HG02763 (cell line): ENCODE measurements around the gene RELN.

ENCODE experiments used
- ATAC-seq: cut with Tn5 transposase; IDR thresholded peaks from one replicate; pipeline ENCODE4 v1.9.1; 2021; ENCODE audit warnings: mild to moderate bottlenecking, moderate library complexity; ENCODE audit not compliant: unreplicated experiment

Gene RELN

DNA sequence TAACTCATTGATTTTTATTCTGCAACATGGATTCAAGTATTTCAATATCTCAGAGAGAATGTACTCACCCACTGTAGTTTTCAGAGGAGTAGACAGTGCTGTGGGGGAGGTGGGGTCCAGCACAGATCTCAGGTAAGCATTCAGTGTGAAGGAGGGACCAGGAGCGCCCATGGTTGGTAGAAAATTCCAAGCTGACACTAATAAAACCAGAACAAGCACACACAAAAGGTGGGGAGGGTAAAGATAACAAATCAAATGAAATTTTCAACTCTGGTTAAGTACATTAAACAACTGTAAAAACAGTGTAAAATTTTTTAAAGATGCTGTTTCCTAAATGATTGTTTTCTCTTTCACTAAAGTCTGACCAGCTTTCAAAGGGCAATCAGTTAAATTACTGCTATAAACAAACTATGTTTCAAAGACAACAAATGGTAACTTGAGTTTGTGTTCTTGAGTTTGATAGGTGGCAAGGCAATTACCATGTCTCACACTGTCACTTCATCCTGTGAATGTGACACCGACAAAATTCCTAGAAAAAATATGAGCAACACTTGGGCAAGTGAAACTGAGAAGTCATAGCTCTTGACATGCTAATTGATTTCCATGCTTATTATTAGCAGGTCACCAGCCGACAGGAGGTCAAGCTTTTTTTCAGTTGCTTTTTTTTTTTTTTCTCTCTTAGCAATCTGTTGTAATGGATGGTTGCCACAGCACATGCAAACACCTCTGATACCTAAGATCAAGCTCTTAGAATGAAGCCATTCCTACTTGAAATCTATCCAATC is 337.7 kb downstream of the RELN start:
- ATAC-seq = no peak

DNA sequence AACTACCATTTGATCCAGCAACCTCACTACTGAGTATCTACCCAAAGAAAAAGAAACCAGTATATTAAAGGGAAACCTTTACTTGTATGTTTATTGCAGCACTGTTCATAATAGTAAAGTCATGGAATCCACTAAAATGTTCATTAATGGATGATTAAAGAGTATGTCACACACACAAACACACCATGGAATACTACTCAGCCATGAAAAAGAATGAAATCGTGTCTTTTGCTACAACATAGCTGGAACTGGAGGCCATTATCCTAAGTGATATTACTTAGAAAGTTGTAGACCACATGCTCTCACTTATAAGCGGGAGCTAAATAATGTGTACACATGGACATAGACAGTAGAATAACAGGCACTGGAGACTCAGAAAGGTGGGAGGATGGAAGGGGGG is 340.4 kb downstream of the RELN start:
- ATAC-seq = no peak

DNA sequence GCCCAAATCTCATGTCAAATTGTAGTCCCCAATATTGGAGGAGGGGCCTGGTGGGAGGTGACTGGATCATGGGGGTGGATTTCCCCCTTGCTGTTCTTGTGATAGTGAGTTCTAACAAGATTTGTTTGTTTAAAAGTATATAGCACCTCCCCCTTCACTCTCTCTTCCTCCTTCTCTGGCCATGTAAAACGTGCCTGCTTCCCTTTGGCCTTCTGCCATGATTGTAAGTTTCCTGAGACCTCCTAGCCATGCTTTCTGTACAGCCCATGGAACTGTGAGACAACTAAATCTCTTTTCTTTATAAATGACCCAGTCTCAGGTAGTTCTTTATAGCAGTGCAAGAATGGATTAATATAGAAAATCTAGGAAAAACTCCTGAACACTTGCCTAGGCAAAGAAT is 341.3 kb downstream of the RELN start:
- no peak for ATAC-seq

DNA sequence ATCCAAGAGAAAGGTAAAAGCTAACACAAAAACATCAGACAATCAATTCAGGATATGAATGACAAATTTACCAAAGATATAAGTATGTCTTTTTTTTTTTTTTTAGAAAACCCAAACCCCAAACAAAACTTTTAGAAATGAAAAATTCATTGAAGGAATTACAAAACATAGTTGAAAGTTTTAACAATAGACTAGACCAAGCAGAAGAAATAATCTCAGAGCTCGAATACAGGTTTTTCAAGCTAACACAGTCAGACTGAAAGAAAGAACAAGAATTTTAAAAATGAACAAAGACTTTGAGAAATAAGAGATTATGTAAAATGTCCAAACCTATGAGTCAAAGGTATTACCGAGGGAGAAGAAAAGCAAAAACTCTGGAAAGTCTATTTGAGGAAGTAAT is 345.1 kb downstream of the RELN start:
- no peak for ATAC-seq

DNA sequence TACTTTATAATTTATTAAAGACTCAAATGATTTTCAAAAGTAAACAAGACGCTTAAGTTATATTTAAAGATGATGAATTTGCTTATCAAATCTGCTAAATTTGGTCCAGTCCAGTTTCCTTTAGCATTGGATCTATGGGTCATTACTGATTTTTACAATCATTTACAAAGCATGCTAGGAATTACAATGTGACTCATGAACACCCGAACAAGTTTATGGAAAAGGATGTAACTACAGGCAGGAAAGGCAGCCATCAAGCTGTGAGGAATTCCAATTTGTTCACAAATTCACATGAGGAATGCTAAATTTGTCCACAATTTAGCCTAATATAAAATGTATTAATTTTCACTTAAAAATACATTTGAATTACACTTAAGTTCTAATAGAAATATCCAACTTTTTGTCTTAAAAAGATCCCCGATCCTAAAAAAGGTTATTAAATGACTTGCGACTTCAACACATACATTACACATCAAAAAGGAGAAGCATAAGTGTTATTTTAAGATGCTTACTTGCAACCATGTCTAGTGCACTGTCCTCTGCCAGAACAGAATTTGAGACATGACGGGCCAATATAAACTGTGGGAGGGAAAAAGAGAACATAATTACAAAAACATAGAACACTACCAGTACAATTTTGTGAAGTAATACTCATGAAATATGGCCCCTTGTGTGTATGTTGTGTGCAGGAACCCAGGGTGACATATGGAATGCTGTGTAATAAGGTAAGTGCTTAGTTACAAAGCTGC is 349.3 kb downstream of the RELN start:
- ATAC-seq = no peak

DNA sequence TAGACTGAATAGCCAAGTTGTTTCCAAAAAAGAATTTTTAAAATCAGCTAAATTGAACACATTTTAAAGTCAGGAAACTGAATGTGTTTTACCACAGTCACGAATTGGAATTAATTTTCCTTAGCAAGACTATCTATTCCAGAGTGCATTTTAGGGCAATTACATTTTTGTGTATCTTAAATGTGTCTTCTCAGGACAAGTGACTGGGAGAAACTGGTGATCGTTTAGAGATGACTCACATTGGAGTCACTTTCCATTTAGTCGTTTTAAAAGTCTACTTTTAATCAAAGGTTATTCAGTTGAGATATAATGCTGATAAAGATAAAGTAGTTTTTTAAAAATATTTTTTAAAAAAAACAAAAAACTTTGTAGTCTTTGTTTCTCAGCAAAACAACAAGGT is 351.7 kb downstream of the RELN start:
- ATAC-seq = no peak

DNA sequence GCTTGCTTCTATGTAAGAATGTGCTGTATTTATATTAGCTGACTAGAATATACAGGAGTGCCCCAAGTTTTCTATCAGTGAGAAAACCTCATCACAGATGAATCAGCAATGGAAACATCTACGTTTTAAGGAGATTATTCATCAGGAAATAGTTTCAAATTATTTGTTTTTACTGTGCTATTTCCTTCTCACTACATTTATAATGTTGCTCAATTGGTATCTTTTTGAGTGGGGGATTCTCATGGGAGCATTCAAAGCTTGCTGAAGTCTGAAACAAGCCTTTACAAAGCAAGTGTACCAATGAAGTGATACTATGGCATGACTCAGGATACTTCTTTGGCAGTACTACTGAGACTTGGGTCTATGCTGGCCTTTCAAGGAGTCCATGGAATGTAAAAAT is 352.4 kb downstream of the RELN start:
- no peak for ATAC-seq

DNA sequence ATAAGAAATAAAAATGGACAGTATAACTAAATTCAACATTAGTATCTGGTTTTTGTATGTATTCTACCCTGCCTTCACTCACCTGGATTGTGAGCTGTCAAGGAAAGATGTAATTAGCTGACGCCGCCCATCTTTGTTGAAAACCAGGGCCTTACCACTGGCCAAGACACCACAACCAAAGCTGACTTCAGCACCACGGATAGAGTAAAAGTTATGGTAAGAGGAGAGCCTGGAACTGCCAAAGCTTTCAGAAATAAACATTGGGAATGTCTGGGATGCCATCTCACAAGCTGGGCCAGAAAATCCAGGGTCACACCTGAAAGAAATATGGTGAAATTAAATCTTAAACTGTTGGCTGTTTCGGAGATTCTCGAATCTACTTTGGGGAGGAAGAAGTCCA is 353.3 kb downstream of the RELN start:
- no peak for ATAC-seq

DNA sequence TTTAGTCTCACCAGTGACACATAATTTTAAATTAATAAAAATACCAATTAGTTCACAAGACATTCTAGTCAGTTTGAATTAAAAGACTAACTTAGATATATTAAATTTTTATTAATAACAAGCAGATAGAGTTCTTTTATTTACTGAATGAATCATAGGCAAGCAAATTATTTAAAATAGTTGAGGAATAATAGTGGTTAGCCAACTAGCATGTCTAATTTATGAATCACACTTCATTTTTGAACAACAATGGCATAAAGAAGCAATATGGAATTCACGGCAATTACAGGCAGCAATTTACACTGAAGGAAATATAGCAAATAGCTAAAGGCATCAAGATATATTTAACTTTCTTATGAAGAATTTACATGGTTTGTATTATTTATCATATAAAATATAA is 356.5 kb downstream of the RELN start:
- no peak for ATAC-seq

DNA sequence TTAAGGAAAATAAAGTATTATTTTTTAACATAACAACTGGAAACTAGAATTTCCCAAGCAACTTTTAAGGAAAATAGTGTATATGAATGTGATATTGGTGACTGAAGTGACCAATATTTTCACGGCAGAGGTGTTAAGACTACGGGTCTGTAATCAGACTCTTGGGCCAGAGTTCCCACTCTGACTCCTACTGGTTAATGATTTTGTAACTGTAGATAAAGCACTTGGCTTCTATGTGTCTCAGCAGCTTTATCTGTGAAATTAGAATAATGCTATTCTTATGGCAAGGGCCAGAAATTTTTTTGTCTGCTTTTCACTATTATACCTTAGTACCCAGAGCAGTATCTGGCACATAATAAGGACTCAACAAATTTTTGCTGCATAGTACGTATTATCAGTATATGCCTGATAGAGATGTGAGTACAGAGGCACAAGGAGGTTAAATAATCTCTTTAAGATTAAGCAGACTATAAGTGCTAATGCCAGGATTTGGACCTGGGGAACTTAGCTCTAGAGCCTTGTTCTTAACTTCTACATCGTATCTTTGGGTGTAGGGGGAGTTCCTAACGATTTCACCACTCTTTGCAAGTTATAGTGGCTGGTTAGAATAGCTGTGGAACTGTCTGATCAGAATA is 357.3 kb downstream of the RELN start:
- no peak for ATAC-seq

DNA sequence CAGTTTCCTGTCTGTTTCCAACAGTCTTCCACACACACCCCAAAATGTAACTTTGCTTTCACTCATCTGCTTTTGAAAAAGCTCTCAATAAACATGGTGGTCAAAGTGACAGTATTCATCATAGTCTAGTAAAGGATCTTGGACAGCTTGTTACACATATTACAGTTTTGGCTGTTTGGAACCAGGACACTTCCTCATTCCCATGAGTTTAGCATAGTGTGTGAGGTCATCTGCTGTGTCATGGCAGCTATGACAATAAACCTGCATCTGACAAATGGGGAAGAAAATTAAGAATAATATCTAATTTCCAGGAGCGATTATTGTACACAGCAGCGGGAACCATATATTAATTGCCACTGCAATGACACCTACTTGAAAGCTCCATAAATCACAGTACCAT is 359.1 kb downstream of the RELN start:
- no peak for ATAC-seq

DNA sequence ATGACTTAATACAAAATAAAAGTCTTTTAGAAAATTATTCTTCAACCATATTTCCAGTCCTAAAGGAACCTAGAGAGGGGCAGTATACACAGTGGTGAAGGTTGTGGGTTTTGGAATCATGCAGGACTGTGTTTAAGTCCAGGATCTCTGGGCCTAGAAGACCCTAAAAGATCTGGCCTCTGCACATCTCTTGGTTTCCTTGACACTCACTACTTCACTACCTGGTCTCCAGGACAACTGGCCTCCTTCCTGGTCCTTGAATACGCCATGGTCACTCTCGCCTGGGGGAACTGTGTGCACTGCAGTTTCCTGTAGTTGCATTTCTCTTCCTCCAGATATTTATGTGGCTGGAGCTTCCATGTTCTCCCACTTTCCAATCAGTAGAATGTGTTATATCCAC is 360.7 kb downstream of the RELN start:
- no peak for ATAC-seq

DNA sequence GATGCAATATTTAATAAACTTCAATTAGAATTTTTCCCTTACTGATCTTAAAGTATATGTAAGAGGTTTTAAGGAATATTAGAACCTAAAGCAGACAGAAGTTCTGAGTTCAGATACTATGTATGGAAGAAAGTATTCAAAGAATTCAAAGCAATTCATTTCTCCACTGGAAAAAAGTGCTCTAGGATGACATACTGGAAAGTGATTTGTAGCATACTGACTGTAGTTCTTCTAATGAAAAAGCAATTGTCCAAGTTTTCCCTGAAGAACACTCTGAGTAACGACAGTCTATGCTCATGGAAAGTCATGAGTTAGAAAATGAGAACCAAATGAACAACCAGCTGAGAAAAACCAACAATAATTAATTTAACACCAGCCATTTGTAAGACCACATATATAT is 362.7 kb downstream of the RELN start:
- ATAC-seq = no peak

DNA sequence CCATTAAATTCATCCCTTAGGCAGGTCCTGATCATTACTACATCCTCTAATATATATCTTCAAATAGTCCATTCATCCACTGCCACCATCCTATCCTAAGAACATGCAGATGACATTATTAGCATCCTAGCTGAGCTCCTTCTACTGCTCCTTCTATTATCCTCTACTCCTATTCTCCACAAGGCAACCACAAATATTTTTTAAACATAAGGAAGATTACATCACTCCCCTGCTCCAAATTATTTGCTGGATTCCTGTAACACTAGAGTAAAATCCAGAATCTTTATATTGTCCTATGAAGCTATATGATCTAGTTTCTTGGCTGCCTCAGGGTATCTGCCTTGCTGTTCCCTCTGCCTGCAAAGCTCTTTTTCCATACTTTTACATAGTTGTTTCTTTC is 367.2 kb downstream of the RELN start:
- no peak for ATAC-seq

DNA sequence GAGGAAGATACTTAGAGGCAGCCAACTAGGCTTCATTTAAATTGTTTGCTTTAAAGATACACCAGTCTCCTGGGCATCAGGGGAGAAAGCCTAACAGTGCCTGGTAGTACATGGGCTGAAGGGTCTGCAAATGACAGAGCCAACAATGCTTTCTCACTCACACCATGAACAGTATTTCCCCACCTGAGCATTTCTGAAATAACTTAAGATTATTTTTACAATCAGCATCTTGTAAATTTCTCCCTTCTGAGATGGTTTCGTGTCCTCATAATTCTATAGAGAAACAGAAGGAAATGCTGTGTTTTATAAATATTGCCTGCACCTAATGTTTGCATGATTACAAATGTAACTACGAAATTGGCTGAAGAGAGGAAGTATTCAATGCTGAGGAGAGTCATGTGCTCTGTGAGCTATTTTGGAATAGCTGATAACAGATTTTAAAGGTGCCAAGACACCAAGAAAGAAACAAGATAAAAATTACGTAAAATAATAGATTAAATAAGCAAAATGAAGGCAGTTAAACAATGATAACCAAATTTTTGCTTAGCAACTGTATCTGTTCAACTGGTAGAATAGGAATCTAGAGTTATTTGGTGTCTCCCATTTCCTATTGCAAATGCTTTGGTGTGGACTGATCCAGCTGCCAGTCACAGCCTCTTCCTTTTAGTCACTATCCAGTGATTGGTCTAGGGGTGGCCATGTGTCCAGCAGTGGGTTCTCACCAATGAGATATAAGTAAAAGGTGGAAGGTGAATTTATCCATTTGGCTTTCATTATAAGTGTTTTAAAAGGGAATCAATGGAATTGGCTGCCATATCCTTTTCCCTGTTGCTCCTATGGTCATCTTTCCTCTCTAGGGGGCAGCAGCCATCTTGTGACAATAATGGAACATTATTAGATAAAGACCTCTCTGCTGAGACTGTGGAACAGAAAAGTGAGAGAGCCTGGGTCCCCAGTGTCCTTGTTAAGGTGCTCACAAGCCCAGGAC is 375.5 kb downstream of the RELN start:
- no peak for ATAC-seq

DNA sequence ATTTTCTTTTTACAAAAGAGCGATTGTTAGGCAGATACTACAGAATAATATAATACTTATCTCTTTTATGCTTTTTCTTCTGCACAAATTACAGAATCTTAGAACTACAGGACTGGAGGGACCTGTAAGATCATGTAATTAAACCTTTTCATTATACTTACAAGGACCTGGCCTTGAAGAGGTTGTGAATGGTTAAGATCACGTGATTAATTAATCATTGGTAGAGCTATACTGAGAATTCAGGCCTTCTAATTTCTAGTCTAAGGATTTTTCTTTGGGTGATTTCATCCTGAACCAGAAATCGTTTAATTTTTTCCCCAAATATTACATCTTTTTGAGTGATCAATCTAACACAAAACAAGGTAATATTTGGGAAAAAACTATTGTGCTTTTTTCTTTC is 379.7 kb downstream of the RELN start:
- no peak for ATAC-seq

DNA sequence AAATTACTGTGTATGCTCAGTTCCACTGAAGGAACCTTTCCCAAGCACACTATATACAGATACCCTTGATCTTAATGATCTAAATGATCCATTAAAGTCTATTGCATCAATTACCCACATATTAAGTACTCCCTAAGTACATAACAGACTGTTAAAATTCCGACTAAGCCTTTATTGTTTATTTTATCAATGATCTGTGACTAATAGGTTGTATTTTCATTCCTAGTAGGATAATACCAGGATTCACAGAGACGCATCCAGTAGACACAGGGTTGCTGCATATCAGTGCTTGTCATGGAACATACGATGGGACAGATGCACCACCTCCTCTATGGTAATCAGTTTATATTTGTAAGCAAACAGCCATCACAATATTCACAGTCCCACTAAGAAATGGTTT is 383.8 kb downstream of the RELN start:
- no peak for ATAC-seq

DNA sequence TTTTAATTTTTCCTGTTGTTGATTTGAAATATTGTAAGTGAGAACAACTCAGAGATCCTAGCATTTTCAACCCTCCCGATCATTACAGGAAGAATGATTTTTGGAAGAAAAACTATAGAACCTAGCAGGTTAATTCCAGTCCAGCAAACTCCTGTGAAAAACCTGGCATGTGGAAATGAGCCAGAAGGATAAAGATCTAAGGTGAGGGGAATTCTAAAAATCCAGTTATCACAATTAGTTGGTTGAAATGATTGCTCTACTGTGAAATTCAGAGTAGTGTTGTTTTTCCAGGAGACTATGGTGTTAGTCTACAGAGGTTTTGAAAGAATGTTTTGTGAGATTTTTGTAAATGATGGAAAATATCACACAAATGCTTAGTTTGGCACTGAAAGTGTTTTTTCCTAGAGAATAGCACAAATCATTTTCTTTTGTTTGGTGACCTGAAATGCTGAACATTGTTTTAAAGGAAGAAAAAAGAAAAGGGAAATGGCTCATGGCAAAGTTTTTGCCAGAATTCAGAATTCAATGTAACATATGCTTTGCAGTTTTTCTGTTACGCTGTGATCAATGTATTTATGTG is 391.0 kb downstream of the RELN start:
- ATAC-seq = no peak

DNA sequence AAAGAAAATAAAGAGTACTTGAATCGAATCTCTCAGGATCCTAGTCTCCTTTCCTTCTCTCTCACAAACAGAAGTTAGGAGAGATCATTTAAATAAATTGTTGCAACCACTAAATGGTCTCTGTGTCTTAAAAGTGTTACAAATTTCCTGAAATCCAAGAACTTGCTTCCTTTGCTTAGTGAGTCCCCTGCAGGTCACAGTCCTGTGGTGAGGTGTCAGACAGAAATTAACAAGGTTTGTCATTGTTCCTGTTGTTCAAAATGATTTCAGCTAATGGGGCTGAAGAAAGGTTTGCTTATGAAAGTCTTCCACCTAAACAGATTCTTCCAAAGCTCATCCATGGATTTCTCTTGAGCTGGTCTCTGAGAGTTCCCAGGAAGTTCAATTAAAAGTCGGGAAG is 391.9 kb downstream of the RELN start:
- ATAC-seq = no peak

DNA sequence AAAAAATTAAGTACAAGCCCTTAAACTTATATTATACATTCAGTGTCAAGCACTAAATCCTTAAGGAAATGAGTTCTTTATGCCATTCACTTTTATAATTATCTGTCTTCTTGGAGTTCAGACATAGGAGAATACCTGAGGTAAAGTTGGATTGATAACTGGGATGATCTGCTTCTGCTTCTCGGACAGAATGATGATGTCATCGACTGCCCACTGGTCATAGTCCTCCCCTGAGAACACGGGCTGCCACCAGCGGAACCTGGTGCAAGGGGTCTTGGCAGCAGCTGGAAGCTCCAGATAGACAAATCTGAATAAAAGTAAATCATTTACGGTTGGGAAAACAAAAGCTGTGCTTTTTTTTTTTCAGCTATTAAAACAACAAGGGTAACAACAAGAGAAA is 395.3 kb downstream of the RELN start:
- no peak for ATAC-seq

DNA sequence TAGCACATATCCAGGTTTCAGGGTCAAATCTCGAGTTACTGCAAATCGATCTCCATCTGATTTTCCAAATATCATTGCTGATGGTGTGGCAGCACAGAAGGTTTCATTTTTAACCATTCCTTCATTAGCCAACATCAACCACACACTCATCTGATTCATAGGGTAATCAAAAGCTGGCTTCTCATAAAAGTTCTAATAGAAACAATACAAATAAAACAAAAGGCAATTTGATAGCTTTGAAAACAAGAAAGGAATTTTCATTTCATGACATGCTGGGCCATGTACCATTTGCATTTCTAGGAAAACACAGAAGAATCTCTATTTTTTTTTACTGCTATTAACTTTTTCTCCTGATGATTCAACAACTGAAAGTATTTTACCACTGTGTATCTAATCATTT is 395.8 kb downstream of the RELN start:
- ATAC-seq = no peak
